GM18505 (cell line): ENCODE measurements around the gene DR1.
"Not testable (repeated sequence)": the region's sequence is repeated elsewhere in the genome, so short reads cannot be mapped to it uniquely, and the experiment has no call there.

ENCODE experiments used
- ATAC-seq: cut with Tn5 transposase; IDR thresholded peaks from one replicate; pipeline ENCODE4 v1.9.1; 2021; ENCODE audit not compliant: unreplicated experiment
- POLR2A ChIP-seq: IDR thresholded peaks from 4 replicates; pipeline ENCODE4 v1.6.1; 2011; ENCODE audit warnings: borderline replicate concordance; ENCODE audit not compliant: insufficient read depth, insufficient read length; ENCODE audit errors: extremely low read depth

The DR1 gene

DNA sequence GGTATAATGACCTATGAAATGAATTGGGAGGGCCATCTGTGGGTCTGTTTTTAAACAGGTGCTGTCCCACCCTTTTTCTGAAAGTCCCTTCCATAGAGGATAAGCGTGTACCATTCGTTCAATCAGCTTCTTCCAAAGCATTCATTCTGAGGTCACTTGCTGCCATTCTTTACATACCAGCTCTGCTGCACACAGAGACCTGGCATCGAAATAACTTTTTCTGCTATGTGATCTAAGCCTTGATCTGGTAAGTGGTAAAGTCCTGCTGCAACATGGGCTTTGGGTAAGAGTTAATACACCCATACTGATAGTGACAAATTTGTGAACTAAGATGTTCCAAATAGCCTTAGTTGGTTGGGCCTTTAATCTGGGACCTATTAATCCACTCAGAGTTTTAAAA is 38.9 kb downstream of the DR1 start:
- no peak for ATAC-seq
- no peak for TF ChIP-seq POLR2A

DNA sequence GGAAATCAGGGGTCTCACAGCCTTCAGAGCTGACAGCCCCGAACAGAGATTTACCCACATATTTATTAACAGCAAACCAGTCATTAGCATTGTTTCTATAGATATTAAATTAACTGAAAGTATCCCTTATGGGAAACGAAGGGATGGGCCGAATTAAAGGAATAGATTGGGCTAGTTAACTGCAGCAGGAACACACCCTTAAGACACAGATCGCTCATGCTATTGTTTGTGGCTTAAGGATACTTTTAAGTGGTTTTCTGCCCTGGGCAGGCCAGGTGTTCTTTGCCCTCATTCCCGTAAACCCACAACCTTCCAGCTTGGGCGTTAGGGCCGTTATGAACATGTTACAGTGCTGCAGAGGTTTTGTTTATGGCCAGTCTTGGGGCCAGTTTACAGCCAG is 40.6 kb downstream of the DR1 start:
- not testable (repeated sequence) for ATAC-seq

GRCh38 chr1:93394514-93394913 is 48.8 kb downstream of the DR1 start:
- TF ChIP-seq POLR2A = no peak
- ATAC-seq = no peak

DNA sequence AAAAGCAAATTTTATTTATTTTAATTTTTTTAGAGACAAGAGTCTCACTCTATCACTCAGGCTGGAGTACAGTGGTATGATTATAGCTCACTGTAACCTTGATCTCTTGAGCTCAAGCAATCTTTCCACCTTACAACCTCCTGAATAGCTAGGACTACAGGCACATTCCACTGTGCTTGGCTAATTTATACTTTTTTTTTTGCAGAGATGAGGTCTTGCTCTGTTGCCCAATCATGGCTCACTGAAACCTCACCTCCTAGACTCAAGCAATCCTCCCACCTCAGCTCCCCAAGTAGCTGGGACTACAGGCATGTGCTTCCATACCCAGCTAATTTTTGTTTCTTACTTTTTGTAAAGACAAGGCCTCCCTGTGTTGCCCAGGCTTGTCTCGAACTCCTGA is 49.5 kb downstream of the DR1 start:
- no peak for TF ChIP-seq POLR2A

GRCh38 chr1:93399781-93400180 is 54.1 kb downstream of the DR1 start:
- no peak for ATAC-seq
- TF ChIP-seq POLR2A = no peak

More for the DNA sequence above, 49.5 kb downstream of the DR1 start:
- no peak for ATAC-seq

DNA sequence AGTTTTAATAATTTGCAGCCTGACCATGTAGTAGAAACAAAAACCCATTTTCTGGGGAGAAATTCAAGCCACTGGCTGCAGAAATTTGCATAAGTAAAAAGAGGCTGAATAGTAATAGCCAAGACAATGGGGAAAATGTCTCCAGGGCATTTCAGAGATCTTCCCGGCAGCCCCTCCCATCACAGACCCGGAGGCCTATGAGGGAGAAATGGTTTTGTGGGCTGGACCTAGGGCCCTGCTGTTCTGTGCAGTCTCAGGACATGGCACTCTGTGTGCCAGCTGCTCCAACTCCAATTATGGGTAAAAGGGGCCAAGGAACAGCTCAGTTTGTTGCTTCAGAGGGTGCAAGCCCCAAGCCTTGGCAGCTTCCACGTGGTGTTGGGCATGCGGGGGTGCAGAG is 62.5 kb downstream of the DR1 start:
- TF ChIP-seq POLR2A = no peak
- ATAC-seq = no peak

DNA sequence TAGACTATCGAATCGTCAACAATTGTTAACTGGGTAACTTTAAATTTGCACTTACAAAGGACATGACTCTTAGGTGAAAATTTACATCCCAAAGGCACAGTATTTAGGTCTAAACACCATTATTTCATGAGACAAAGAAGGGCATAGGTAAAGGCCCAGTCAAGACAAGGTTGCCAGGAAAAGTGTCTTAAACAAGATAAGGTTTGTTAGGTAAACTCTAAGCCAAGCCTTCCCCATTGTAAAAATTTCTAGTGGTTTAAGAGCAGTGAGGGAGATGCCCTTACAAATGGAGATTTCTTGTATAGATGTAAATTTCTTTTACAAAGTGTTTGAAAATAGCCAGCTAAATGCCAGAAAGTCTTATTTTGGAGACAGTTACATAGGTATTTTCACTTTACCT is 65.3 kb downstream of the DR1 start:
- no peak for TF ChIP-seq POLR2A
- ATAC-seq = no peak

DNA sequence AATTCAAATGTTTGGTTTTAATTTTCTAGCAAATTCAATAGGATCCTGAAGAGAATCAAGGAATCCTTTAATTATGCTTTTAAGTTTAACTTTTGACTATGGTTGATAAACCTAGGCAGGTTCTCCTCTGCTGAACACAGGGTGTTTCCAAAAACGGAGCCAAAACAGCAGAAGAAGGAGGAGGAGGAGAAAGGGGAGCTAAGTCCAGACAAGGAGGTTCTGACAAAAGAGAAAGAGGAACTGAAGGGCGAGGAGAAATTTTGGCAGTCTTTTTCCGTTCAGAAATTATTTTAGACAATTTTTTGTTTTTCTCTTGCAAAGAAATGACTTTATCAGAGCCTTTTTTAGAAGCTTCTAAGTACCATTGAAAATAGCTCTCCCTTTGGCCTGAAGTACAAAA is 69.0 kb downstream of the DR1 start:
- ATAC-seq = no peak
- TF ChIP-seq POLR2A = no peak

GRCh38 chr1:93415296-93415695 is 69.6 kb downstream of the DR1 start:
- ATAC-seq = no peak
- no peak for TF ChIP-seq POLR2A

DNA sequence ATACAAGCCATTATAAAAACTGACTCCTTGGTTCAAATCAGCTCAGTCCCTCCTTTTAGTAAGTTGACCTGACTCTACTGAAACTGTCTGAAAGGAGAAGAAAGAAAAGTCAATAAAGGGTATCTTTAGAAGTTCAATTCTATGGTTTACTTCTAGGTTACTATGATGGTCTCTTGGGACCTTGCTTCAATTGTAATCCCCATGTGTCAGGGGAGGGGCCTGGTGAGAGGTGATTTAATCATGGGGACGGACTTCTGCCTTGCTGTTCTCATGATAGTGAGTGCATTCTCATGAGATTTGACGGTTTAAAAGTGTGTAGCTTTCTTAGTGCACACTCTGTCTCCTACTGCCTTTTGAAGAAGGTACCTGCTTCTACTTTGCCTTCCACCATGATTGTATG is 70.5 kb downstream of the DR1 start:
- no peak for ATAC-seq
- no peak for TF ChIP-seq POLR2A
